ENCODE measurements around the gene ANKRD24.
"Not testable (repeated sequence)": the region's sequence is repeated elsewhere in the genome, so short reads cannot be mapped to it uniquely, and the experiment has no call there.

ANKRD24 gene

GRCh38 chr19:4267901-4268815 is 85.7 kb downstream of the ANKRD24 start:
- DNase-seq (ENCODE audit: low spot score), result no peak

- DNase-seq (ENCODE audit: low spot score), result no peak
These were observed 86.4 kb downstream of the ANKRD24 start for GRCh38 chr19:4268816-4269430.

GRCh38 chr19:4272894-4273293 is 90.4 kb downstream of the ANKRD24 start:
- no peak for DNase-seq (ENCODE audit: low spot score)

GRCh38 chr19:4274321-4274686 is 91.8 kb downstream of the ANKRD24 start:
- DNase-seq (ENCODE audit: low spot score), result not testable (repeated sequence)
